Measurements from ENCODE around the gene FKBP15.

DNA sequence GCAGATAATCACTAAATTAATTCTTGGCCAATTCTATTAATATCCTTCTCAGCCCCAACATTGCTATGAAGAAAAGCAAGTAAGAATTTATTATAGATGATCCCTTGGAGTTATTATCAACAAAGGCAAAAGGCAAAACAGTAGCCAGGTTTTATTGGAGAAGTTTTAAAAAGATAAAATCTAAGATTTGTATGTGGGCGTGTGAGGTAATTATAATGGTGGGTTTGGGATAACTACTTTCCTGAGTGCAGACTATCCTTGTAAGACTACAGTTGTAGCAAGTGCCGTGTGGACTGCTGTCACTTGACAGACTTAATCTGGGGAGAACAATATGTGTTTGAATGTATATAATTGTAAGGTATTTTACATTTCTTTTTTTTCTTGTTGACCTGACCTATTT, 23.5 kb upstream of the FKBP15 start:
- TF ChIP-seq CTCF (conservative IDR thresholded peaks at IDR 0.05; ENCODE audit: low read depth in 2 of 2) = no peak
- no peak for TF ChIP-seq POLR2AphosphoS5 (IDR thresholded peaks at IDR 0.05; ENCODE audit: low read depth)
- no peak for TF ChIP-seq EZH2phosphoT487 (IDR thresholded peaks at IDR 0.05; ENCODE audit: unreplicated experiment)
- no peak for TF ChIP-seq EZH2 (IDR thresholded peaks at IDR 0.05; ENCODE audit: low read depth, unreplicated experiment)
- TF ChIP-seq, protein P1, sequence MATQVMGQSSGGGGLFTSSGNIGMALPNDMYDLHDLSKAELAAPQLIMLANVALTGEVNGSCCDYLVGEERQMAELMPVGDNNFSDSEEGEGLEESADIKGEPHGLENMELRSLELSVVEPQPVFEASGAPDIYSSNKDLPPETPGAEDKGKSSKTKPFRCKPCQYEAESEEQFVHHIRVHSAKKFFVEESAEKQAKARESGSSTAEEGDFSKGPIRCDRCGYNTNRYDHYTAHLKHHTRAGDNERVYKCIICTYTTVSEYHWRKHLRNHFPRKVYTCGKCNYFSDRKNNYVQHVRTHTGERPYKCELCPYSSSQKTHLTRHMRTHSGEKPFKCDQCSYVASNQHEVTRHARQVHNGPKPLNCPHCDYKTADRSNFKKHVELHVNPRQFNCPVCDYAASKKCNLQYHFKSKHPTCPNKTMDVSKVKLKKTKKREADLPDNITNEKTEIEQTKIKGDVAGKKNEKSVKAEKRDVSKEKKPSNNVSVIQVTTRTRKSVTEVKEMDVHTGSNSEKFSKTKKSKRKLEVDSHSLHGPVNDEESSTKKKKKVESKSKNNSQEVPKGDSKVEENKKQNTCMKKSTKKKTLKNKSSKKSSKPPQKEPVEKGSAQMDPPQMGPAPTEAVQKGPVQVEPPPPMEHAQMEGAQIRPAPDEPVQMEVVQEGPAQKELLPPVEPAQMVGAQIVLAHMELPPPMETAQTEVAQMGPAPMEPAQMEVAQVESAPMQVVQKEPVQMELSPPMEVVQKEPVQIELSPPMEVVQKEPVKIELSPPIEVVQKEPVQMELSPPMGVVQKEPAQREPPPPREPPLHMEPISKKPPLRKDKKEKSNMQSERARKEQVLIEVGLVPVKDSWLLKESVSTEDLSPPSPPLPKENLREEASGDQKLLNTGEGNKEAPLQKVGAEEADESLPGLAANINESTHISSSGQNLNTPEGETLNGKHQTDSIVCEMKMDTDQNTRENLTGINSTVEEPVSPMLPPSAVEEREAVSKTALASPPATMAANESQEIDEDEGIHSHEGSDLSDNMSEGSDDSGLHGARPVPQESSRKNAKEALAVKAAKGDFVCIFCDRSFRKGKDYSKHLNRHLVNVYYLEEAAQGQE (IDR thresholded peaks at IDR 0.05; ENCODE audit: unreplicated experiment) = no peak
- no peak for TF ChIP-seq JUNB (IDR thresholded peaks at IDR 0.05; ENCODE audit: unreplicated experiment)

Data from GM23338 (cell line).